C1 segment of cervical spinal cord (tissue), 14 donors: ENCODE data around the gene RPL29.

Experiments used
- DNase-seq, 14 donors: peaks; one replicate each; lab custom pipeline; 2025; lab: John Stamatoyannopoulos, UW

The RPL29 gene

DNA sequence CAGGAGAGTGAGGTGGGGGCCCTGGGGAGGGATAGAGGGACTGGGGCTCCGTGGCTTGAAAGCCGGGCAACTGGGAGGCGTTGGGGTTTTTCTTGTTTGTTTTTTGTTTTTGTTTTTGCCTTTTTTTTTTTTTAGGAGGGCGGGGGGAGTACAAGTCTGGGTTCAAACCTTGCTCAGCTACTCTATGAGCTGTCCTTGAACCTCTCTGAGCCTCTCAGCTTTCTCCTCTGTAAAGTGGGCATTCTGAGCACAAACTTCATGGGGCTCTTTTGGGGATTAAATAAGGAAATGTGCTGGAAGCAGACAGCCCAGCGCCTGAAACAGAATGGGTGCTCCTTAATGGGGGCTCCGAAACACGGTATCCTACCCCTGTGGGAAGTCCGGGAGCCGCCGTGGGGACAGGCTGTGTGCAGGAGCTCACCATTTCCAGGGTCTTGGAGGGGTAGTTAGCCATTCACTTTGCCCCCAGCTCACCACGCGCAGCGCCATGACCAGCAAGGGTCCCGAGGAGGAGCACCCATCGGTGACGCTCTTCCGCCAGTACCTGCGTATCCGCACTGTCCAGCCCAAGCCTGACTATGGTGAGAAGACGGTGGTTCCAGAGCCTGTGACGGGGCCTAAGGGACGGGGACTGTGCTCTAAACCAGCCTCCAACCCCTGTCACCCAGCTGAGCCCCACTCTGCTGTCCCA, 12.0 kb downstream of the RPL29 start:
- no peak for DNase-seq

- peak in 11 of 14 donors; percentile 47 to 84 (median 62) for DNase-seq
Measured at GRCh38 chr3:51982838-51983577, 12.7 kb downstream of the RPL29 start, which contains the start of gene ACY1. Gene ACY1 (plus strand): TSS chr3:51983535. CDS start chr3:51984065, 530 bp downstream.

DNA sequence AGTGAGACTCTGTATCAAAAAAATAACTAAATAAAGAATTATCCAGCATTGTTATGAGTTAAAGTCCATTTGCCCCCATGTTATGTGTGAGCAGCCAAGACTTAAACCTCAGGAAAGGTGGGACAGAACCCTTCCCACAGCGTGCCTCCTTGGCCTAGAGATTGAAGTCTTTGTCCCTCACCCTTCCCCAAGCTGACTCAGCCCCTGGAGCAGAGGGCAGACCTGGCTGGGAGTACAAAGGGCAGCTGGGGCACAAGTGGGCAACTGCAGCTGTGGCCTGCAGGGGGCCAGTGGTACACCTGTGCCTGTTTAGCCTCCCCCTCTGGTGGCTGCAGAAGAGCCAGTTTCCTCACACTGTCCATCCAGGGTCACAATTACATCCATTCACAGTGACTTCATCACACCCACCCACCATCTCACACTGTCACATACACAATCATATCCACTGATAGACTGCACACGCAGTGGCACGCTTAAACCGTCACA, 13.3 kb downstream of the RPL29 start:
- no peak for DNase-seq

DNA sequence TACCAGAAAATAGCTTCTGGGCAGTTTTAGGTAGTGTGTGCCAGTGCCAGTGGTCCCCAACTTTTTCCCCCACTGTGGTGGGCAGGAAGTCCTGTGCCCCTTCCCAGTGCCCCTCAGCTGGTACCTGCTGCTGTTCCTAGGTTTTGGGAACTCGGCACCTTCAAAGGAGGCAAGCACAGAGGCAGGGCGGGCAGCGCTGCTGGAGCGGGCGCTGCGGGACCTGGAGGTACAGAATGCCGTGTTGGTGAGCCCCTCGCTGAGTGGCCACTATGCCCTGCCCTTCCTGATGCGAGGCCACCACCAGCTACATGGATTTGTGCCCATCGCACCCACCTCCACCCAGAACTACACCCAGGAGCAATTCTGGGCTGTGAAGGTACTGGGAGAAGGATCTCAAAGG, 15.4 kb downstream of the RPL29 start:
- DNase-seq: no peak

- DNase-seq: no peak
Measured at GRCh38 chr3:51978143-51978502, 17.6 kb downstream of the RPL29 start.

DNA sequence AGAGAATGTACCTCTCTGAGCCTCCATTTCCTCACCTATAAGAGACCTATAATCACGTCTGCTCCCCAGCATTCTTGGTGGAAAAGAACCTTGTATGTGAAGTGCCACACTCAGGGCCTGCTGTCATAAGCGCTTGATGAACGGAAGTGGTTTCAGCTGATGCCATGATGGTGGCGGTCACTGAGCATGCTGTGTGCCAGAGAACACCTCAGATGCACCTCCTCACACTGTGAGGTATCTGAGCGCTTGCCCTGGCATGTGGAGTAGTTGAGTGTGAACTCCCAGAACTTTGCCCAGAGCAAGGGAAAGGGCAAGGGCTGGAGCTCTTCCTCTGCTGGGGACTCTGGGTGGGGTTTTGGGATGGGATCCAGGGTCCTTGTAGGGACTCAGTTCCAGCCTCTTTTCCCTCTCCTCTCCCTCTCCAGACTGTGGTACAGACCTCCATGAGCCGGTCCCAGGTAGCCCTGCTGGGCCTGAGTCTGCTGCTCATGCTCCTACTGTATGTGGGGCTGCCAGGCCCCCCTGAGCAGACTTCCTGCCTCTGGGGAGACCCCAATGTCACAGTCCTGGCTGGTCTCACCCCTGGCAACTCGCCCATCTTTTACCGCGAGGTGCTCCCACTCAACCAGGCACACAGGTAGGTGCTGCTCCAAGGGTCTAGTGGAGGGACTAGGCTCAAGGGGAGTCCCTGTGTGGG, 18.1 kb downstream of the RPL29 start:
- no peak for DNase-seq

- peak in 12 of 14 donors; percentile 47 to 95 (median 64) for DNase-seq
Measured at GRCh38 chr3:51975852-51976549, 19.7 kb downstream of the RPL29 start.

- DNase-seq: peak in 12 of 14 donors; percentile 34 to 86 (median 62)
Measured at GRCh38 chr3:51974963-51975851, 20.5 kb downstream of the RPL29 start, which contains the start of gene ABHD14A. Gene ABHD14A (plus strand): TSS chr3:51975064. CDS start chr3:51975136, 72 bp downstream.

DNA sequence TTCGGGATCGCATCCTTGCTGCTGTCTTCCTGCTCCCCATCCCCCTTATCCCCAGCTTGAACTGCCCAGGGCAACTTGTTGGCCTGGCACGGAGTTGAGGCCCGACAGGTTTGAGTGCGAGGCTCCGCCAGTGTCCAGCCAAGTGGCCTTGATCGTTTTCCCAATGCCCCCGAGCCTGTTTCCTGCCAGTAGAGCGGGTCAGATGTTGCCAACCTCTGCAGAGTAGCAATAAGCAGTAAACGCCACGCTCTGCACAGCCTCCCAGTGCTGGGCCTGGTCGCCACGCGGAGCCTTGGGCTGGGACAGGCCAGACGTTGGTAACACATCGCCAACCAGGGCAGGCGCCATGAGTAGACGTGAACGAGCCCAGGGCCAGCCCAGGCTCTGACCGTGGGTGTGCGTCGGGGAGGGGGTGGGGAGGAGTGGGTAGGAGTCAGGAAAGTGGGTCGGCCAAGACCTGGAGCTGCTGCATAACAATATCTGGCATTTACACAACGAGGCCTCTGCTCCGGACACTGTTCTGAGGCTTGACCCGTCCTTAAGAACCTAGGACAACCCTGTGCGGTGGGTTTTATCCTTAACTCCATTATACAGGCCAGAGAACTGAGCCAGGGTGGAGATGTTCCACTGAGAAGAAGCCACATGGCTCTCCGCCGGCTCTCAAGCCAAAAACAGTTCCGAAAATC, 21.3 kb downstream of the RPL29 start:
- DNase-seq: peak in 1 of 14 donors; percentile 77

- no peak for DNase-seq
Measured at GRCh38 chr3:51971350-51971749, 24.3 kb downstream of the RPL29 start.

- peak in 1 of 14 donors; percentile 74 for DNase-seq
Measured at GRCh38 chr3:51970606-51971300, 24.9 kb downstream of the RPL29 start.

DNA sequence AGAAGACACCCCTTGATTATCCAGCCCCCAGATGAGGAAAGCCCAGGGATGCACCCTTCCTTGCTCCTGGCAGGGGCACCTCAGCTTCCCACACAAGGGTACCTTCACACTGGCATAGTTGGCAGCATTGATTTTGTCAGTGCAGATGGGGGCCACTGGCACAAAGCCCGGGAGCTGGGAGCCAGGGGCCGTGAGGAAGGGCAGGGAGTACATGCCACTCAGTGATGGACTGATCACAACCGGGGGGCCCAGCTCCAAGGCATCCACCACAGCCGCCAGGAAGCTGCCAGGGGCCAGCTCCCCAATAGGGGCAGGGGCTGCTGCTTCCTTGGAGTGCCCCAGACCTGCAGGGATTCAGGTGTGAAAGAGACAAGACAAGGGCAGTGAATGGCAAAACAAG, 25.9 kb downstream of the RPL29 start:
- no peak for DNase-seq

DNA sequence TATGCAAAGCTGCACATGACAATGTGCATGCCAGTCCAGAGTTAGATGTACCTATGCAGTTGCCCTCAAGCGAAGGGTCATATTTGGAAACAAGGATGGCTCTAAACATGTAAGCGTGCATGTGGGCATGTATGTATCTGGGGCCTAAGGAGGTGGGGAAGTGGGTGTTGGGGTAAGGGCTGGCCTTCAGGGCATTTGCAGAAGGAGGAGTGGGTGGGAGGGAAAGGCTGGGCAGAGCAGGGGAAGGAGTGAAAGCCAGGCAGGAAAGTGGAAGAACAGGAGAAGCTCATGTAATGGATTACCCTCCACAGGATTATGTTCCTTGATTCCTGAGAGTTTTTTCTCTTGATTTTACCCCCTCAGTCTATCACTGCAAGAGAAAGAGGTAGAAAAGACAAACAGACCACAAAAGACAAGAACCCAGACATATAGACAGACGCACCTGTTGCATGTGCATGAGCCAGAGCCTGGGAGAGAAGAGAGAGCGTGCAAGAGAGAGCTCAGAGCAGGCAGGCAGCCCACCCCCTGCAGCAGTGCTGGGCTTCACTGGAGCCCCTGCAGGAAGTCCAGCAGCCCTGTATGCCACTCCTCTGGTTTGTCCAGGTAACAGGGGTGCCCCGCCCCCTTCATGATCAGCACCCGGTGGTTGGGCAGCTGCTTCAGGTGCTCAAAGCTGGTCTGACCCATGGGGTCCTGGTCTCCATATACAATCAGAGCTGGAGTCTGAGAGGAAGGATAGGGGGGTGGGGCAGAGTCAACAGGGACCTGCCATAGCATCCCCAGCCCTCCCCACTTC, 26.6 kb downstream of the RPL29 start:
- DNase-seq: peak in 1 of 14 donors; percentile 30

- peak in 4 of 14 donors; percentile 11 to 80 (median 44) for DNase-seq
Measured at GRCh38 chr3:51968170-51968775, 27.4 kb downstream of the RPL29 start.

DNA sequence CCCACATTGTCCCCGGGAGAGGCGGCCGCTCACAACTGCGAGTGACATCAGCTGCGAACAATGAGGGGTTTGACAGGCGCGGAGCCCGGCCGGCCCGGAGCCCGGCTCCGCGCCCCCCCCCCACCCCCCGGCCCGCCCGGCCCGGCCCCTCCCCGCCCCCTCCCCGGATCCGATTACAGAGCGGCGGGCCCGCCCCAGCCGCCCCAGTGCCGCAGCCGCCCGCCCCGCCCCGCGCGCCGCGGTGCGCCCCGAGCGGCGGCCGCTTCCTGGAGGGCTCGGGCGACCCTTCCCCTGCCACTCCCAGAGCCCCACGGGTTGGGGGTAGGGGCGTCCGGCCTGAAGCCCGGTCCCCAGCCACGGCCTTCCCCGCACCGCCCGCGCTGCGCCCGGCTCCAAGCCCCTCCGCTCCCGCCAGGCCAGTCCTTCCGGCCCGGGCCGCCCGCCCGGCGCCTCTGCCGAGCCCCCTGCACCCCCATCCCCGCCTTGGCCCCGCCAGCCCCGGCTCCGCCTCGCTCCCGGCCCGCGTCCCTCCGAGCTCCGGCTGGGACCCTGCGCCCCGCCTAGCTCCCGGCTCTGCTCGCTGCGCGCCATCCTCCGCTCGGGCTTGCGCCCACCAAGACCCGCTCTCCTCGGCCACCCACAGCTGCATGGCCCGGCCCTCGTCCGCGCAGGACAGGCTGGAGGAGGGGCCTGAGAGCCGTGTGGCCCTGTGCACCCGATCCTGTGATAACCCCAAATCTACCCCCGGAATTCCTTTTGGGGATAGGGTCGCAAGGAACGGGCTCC, 28.1 kb downstream of the RPL29 start, which contains the start of gene PCBP4:
TSS of gene PCBP4 (minus strand) at position 71 of the 786 bp plus-strand sequence. CDS start 6,214 bp downstream, outside the sequence.
- peak in 11 of 14 donors; percentile 43 to 87 (median 77) for DNase-seq

- DNase-seq: peak in 4 of 14 donors; percentile 57 to 66 (median 62)
Measured at GRCh38 chr3:51966922-51967383, 28.7 kb downstream of the RPL29 start.

GRCh38 chr3:51966486-51966885, 29.2 kb downstream of the RPL29 start:
- DNase-seq: peak in 5 of 14 donors; percentile 65 to 75 (median 67)
